Vagina (tissue), 2 donors: ENCODE results near the gene FRMD6.

Experiments
- CTCF ChIP-seq, 3 experiments: fragments of 450-650 bp in 2 of 3; fragments of 200-600 bp in 1 of 3; sonication (generic) in 1 of 3; IDR thresholded peaks; one replicate each; pipeline ENCODE4 v1.5.1; 2017 to 2019; ENCODE audit warnings: antibody characterized with exemption in 3 of 3, mild to moderate bottlenecking in 2 of 3, moderate library complexity in 2 of 3
- POLR2AphosphoS5 ChIP-seq, 2 donors: sonication (generic); formaldehyde crosslinking; IDR thresholded peaks; one replicate each; pipeline ENCODE4 v1.9.0; 2017; ENCODE audit warnings: antibody characterized with exemption in 2 of 2, mild to moderate bottlenecking in 2 of 2, low read depth in 1 of 2; ENCODE audit not compliant: insufficient read depth in 1 of 2

- TF ChIP-seq CTCF (IDR thresholded peaks at IDR 0.05), result no peak
- no peak for TF ChIP-seq POLR2AphosphoS5 (IDR thresholded peaks at IDR 0.05; ENCODE audit: insufficient read depth in 1 of 2, low read depth in 1 of 2)
Observed at GRCh38 chr14:51707327-51707726, 55.6 kb downstream of the FRMD6 start.
